ENCODE measurements around the gene NTHL1. TPM values are rescaled to one million over a fixed set of nuclear protein-coding genes. Genes with fewer than 3 reads are reported as not detected.
A peak's percentile ranks its signal among the peaks of the same experiment; 100 is the strongest.

NTHL1 gene
- total and polyA plus RNA-seq, 2 of the 13 experiments (the other 11 are each of a cell fraction or from before 2014, with no cell fraction given) = 47.5 to 64.9 TPM

DNA sequence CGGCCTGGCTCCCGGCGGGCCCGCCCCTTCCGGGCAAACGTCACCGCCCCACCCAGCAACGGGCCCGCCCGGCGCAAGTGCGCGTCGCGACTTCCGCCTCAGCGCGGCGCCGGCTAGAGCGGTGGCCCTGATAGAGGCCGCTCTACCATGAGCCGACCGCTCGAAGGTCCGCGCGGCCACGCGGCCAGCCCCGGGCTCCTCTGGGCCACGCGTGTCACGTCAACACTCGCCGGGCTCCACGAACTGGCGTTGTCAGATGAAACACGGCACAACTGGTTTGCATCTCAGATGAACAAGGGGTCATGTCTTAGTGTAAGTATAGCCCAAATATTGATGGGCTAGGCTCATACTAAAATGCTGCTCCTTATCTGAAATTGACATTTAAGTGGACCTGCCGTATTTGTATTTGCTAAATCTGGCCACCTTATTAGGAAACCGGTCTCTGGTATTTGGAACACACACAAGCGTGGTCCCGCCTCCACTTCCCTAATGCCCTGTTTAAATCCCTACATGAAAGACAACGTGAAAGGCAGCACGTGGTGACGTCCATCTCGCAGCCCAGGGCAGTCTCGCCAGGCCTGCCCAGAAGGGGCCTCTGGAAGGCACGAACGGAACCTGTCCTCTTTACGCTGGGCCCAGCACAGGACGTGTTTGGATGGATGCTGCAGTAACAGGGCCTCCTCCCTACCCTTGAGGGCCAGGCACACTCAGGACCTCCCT is 37.7 kb downstream of the NTHL1 start, which contains the start of gene ZNF598 (continued):
- TF ChIP-seq, protein P1, sequence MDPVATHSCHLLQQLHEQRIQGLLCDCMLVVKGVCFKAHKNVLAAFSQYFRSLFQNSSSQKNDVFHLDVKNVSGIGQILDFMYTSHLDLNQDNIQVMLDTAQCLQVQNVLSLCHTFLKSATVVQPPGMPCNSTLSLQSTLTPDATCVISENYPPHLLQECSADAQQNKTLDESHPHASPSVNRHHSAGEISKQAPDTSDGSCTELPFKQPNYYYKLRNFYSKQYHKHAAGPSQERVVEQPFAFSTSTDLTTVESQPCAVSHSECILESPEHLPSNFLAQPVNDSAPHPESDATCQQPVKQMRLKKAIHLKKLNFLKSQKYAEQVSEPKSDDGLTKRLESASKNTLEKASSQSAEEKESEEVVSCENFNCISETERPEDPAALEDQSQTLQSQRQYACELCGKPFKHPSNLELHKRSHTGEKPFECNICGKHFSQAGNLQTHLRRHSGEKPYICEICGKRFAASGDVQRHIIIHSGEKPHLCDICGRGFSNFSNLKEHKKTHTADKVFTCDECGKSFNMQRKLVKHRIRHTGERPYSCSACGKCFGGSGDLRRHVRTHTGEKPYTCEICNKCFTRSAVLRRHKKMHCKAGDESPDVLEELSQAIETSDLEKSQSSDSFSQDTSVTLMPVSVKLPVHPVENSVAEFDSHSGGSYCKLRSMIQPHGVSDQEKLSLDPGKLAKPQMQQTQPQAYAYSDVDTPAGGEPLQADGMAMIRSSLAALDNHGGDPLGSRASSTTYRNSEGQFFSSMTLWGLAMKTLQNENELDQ (CRISPR knock-in tag; IDR thresholded peaks at IDR 0.05; ENCODE audit: borderline replicate concordance) = peak; percentile 75; the same call in 1 of the 2 replicates
- TF ChIP-seq HMGXB4 (CRISPR knock-in tag; IDR thresholded peaks at IDR 0.05; ENCODE audit: borderline replicate concordance in 1 of 2, low read depth in 1 of 2) (peak; percentile 53 to 68), KAT7 (CRISPR knock-in tag; IDR thresholded peaks at IDR 0.05; ENCODE audit: borderline replicate concordance) (peak; percentile 84), SNRNP70 (IDR thresholded peaks at IDR 0.05; ENCODE audit: low read depth, low read length) (no peak), MAFK (conservative IDR thresholded peaks at IDR 0.05 in 1 of 2, IDR thresholded peaks at IDR 0.05 in 1 of 2; ENCODE audit: low read length in 2 of 2) (no peak), ZNF772 (CRISPR knock-in tag; IDR thresholded peaks at IDR 0.05) (no peak), PHF20 (CRISPR knock-in tag; IDR thresholded peaks at IDR 0.05) (peak; percentile 86), ZFAT (CRISPR knock-in tag; conservative IDR thresholded peaks at IDR 0.05) (no peak), MAF1 (CRISPR knock-in tag; IDR thresholded peaks at IDR 0.05; ENCODE audit: borderline replicate concordance) (no peak), FOXA3 (CRISPR knock-in tag; IDR thresholded peaks at IDR 0.05) (no peak), RAD51 (IDR thresholded peaks at IDR 0.05; ENCODE audit: borderline replicate concordance) (no peak), MXD4 (CRISPR knock-in tag; IDR thresholded peaks at IDR 0.05) (peak; percentile 74), ZNF138 (CRISPR knock-in tag; IDR thresholded peaks at IDR 0.05; ENCODE audit: low read depth) (no peak), IRF2 (CRISPR knock-in tag; IDR thresholded peaks at IDR 0.05) (0 out of 2 replicates have a peak, but pooled peaks have one; percentile 41), HCFC1 (IDR thresholded peaks at IDR 0.05; ENCODE audit: low read depth, low read length) (peak; percentile 54), ZMAT3 (CRISPR knock-in tag; conservative IDR thresholded peaks at IDR 0.05) (0 out of 2 replicates have a peak, but pooled peaks have one; percentile 35)
- TF ChIP-seq, protein P2, sequence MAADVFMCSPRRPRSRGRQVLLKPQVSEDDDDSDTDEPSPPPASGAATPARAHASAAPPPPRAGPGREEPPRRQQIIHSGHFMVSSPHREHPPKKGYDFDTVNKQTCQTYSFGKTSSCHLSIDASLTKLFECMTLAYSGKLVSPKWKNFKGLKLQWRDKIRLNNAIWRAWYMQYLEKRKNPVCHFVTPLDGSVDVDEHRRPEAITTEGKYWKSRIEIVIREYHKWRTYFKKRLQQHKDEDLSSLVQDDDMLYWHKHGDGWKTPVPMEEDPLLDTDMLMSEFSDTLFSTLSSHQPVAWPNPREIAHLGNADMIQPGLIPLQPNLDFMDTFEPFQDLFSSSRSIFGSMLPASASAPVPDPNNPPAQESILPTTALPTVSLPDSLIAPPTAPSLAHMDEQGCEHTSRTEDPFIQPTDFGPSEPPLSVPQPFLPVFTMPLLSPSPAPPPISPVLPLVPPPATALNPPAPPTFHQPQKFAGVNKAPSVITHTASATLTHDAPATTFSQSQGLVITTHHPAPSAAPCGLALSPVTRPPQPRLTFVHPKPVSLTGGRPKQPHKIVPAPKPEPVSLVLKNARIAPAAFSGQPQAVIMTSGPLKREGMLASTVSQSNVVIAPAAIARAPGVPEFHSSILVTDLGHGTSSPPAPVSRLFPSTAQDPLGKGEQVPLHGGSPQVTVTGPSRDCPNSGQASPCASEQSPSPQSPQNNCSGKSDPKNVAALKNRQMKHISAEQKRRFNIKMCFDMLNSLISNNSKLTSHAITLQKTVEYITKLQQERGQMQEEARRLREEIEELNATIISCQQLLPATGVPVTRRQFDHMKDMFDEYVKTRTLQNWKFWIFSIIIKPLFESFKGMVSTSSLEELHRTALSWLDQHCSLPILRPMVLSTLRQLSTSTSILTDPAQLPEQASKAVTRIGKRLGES (CRISPR knock-in tag; IDR thresholded peaks at IDR 0.05; ENCODE audit: borderline replicate concordance) = no peak
- TF ChIP-seq, protein P3, sequence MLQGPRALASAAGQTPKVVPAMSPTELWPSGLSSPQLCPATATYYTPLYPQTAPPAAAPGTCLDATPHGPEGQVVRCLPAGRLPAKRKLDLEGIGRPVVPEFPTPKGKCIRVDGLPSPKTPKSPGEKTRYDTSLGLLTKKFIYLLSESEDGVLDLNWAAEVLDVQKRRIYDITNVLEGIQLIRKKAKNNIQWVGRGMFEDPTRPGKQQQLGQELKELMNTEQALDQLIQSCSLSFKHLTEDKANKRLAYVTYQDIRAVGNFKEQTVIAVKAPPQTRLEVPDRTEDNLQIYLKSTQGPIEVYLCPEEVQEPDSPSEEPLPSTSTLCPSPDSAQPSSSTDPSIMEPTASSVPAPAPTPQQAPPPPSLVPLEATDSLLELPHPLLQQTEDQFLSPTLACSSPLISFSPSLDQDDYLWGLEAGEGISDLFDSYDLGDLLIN (CRISPR knock-in tag; IDR thresholded peaks at IDR 0.05; ENCODE audit: borderline replicate concordance) = no peak
- TF ChIP-seq, protein P4, sequence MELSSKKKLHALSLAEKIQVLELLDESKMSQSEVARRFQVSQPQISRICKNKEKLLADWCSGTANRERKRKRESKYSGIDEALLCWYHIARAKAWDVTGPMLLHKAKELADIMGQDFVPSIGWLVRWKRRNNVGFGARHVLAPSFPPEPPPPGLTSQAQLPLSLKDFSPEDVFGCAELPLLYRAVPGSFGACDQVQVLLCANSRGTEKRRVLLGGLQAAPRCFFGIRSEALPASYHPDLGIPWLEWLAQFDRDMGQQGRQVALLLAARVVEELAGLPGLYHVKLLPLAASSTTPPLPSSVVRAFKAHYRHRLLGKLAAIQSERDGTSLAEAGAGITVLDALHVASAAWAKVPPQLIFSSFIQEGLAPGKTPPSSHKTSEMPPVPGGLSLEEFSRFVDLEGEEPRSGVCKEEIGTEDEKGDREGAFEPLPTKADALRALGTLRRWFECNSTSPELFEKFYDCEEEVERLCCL (CRISPR knock-in tag; IDR thresholded peaks at IDR 0.05; ENCODE audit: borderline replicate concordance) = no peak
